Stimulated activated CD4-positive, alpha-beta T cell treated with anti-CD3 and anti-CD28 coated beads, Interleukin-1b, Interleukin-23, amount 100 ng/mL, for 24 hours (primary cell): ENCODE data around the gene KLF13.

Experiments
- DNase-seq, 4 experiments: peaks; one replicate each; pipeline ENCODE4 v3.0.0-alpha.2; 2020; ENCODE audit warnings: low read depth in 4 of 4, low spot score in 1 of 4

The KLF13 gene

DNA sequence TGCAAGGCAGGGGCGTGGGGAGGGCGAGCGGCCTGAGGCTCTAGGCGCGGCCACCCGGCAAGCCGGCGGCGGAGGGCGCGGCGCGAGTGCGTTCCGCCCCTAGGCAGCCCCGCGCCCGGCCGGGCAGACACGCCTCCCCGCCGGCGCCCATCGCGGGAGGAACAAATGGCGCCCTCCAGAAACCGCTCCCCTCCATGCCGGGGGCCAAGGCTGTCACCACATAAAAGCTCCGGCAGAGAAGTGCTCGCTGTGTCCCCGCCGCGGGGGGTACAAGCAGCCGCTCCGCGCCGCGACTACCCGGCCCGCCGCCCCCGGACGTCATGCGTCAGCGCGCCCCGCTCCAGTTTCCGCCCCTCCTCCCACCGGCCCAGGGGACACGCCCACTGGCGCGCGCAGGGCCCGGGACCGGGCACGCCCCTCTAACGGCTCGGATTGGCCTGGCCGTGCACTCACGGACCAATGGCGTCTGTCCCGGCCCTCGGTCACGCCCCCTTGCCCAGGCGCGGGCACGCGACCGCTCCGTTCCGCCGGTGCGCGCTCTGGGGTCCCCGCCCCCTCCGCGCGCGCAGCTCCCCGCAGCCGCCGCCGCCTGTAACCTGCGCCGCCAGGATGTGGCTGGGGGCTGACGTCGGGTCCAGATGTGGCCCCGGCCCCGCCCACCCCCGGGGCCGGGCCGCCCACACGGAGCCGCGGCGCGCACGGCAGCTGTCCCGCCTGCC is at the start of gene KLF13:
KLF13 (plus strand) TSS at position 680 of the 719 bp plus-strand sequence. CDS start 378 bp downstream, outside the sequence.
- peak; percentile 96 to 99 (median 98) for DNase-seq

- DNase-seq, result no peak
Measured at GRCh38 chr15:31277335-31278060, 49.1 kb upstream of the KLF13 start.

DNA sequence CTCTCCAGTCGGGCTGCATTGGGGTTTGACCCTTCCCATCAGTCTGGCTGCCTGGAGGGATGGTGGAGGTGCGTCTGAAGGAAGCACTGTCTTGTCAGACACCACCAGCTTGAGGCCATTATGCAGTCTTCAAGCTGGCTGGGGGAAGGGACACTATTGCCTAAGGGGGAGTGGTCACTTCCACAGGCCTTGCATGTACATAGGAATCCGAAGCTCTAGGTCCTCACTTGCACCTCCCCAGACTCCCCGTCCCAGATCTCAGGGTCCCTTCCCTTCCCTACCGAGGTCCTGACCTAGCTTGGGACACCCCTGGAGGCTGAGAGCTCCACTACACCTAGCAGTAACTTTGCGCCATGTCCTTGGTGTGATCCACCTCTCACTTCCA is 48.6 kb upstream of the KLF13 start:
- no peak for DNase-seq

GRCh38 chr15:31278544-31279220 is 48.0 kb upstream of the KLF13 start:
- DNase-seq, result no peak

- DNase-seq, result no peak
Measured at GRCh38 chr15:31279221-31280045, 47.2 kb upstream of the KLF13 start.

DNA sequence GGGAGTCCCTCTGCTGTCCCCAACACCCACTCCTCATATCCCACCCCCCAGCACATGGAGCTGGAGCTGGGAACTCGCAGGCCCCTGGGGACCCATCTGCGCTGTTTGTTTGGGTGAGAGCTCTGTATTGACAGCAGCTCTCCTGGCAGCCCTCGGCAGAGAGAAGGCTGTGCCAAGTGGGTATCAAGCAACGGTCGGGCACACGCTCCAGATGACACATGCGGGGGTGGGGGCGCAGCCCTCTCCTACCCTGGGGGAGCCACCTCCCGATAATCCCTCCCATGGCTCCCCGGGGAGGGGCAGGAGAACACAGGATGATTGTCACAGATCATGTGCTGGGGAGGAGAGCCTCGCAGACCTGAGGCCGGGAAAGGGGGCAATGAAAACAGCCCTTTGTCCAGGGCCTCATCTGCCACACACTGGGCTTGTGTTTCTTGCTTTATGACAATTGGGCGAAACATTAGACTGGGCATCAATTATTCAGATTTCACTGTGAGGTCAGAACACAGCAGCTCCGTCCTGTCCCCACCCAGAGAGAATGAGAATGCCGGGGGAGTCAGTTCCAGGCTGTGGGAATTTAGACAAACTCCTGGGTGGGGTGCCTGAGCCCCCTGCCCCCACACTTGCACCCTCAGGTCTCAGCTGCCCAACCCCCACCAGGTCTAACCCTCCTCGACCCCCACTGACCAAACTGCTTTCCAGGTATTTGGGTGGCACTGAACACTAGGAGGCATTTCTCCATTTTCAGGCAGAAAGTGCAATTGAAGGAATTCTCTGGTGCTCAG is 46.4 kb upstream of the KLF13 start:
- DNase-seq, result no peak

DNA sequence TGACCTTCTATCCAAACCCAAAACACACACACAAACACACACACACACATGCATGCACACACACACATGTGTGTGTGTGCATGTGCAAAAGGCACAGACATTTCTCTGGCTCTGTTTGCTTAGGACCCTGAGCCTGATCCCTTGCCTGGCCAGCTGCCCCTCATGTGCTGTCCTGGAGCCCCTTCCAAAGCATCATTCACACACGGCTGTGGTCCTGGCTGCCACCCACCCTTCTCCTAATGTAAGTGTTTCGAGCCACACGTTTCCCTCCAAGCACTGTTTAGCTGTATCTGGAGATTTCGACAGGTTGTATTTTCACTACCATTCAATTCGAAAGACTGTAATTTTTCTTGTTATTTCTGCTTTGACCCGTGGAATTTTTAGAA is 45.8 kb upstream of the KLF13 start:
- no peak for DNase-seq

- no peak for DNase-seq
Measured at GRCh38 chr15:31283043-31283442, 43.6 kb upstream of the KLF13 start.

DNA sequence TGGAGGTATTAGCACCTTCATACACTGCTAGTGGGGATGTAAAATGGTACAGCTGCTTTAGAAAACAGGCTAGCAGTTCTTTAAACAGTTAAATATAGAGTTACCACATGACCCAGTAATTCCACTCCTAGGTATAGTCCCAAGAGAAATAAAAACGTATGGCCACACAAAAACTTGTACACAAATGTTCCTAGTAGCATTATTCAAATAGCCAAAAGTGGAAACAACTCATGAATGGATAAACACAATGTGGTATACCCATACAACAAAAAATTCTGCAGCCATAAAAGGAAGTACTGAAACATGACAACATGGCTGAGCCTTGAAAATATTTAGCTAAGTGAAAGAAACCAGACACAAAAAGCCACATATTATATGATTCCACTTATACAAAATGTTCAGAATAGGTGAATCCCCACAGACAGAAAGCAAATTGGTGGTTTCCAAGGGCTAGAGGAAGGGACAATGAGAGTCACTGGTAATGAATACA is 40.8 kb upstream of the KLF13 start:
- no peak for DNase-seq

DNA sequence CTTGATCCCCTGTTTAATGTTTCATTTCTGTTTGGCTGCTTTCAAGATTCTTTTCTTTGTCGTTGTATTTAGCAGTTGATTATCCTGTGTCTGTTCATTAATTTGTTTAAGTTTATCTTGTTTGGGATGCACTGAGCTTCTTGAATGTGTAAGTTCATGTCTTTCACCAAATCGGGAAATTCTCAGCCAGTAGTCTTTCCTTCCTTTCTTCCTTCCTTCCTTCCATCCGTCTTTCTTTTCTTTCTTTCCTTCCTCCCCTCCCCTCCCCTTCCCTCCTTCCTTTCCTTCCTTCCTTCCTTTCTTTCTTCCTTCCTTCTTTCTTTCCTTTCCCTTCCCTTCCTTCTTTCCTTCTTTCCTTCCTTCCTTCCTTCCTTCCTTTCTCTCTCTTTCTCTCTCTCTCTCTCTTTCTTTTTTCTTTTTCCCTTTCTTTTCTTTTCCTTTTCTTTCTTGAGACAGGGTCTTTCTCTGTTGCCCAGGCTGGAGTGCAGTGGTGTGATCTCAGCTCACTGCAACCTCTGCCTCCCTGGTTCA is 35.5 kb upstream of the KLF13 start:
- DNase-seq, result no peak

DNA sequence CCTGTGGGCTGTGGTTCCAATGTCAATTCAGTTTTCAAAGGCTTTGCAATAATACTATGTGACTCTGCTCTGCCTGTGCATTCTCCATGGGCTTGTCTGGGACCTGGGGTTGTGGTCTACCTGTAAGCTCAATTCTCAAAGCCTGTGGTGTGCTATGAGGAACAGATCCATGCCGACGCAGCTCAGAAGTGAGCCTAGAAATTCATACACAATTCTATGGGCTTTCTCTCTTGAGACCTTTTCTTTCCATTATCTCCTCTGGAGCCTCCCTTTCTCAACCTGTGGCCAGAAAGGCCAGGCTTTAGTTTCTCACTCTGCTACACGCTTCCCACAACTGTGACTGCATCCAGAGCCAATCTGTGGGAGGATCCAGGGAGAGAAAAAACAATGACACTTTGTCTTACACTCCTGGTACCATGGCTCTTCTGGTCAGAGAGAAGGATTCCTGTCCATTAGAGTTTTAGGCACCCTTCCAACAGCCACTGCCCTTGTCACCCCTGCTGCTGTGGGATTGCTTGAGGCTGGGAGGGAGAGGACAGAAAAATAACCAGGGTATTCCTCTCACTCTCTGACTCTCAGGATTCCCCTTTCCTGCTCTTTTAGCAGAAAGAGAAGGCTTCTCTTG is 34.1 kb upstream of the KLF13 start:
- no peak for DNase-seq

DNA sequence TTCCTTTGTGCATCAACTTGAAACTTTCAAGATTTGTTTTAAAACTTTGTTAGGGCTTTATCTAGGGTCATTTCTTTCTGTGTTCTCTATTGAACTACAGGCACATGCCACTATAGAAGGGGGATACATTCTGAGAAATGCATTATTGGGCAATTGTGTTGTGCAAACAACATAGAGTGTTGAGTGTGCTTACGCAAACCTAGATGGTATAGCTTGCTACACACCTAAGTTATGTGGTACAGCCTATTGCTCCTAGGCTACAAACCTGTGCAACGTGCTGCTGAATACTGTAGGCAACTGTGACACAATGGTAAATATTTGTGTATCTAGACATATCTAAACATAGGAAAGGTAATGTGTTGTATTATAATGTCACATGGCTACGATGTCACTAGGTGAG is 33.0 kb upstream of the KLF13 start:
- DNase-seq, result no peak

DNA sequence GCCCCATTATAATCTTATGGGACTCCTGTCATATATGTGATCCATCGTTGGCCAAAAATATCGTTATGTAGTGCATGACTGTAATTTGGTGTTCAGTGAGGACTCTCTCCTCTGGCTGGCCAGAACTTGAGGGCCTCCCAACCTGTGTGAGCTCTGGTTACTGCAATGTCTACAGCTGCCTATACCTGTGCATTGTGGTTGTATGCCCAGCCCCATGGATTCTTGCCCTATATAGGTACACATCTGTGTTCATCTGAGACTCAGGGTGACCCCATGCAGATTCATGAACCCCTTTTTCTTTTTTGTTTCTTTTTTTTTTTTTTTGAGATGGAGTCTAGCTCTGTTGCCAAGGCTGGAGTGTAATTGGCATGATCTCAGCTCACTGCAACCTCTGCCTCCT is 32.6 kb upstream of the KLF13 start:
- no peak for DNase-seq

- DNase-seq, result no peak
Measured at GRCh38 chr15:31295658-31296057, 31.0 kb upstream of the KLF13 start.

GRCh38 chr15:31296219-31296645 is 30.4 kb upstream of the KLF13 start:
- no peak for DNase-seq

DNA sequence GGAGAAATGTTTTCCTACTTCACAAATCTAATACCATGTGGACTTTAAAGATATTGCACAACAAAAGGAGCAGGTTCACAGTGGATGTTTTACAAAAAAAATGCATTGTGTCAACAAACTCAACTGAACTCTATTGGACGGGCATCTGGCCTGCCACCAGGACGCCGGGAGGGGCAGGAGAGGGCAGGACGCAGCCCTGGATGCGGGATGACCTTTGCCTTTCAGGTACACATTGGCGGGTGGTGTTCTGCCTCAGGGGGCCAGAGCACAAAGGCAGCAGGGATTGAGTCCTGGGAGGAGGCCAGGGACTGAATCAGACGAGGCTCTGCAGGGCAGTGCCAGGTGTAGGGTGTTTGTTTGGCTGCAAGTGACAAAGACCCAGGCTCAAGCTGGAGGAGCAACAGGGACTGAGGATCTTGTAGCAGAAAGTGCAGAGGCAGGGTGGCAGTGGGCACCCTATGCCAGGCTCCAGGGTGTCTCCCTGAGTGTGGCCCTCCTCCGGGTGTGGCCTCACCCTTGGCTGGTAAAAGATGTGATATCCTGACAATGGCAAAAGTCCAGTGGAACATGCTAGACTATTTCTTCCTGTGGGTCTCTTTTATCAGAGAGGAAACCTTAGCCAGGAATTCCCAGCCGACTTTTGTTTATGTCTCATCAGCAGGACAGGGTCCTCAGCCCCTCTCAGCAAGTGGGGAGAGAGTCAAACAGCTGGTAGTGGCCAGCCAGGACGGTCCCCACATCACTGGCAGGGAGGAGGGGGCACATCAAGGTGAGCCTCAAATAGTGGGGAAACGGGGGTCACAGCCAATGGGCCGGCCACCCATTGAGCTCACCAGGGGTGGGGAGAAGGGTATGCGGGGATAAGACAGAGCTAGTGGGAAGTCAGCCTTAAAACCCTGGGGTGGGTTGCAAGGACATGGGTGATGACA is 29.7 kb upstream of the KLF13 start:
- DNase-seq, result no peak

- no peak for DNase-seq
Measured at GRCh38 chr15:31297575-31298456, 28.8 kb upstream of the KLF13 start.
